ENCODE results near the gene ZNF784.

DNA sequence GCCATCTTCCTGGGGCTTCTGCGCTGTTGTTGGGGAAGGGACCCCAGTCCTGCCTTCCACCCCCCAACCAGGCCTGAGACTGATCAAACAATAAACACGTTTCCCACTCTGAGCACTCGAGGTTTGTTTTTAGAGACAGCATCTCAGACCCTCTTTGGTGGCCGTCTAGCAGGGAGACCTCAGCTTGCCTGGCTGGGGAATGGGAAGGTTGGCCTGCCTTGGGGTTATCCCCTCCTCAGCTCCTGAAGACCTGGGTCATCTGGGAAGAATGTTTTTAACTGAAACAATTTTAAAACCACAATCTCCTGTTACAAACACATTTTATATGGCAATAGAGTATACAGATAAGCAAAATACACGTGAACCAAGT is 21.1 kb upstream of the ZNF784 start:
- TF ChIP-seq, protein P1, sequence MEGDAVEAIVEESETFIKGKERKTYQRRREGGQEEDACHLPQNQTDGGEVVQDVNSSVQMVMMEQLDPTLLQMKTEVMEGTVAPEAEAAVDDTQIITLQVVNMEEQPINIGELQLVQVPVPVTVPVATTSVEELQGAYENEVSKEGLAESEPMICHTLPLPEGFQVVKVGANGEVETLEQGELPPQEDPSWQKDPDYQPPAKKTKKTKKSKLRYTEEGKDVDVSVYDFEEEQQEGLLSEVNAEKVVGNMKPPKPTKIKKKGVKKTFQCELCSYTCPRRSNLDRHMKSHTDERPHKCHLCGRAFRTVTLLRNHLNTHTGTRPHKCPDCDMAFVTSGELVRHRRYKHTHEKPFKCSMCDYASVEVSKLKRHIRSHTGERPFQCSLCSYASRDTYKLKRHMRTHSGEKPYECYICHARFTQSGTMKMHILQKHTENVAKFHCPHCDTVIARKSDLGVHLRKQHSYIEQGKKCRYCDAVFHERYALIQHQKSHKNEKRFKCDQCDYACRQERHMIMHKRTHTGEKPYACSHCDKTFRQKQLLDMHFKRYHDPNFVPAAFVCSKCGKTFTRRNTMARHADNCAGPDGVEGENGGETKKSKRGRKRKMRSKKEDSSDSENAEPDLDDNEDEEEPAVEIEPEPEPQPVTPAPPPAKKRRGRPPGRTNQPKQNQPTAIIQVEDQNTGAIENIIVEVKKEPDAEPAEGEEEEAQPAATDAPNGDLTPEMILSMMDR (IDR thresholded peaks at IDR 0.05; ENCODE audit: low read length): no peak
- no peak for TF ChIP-seq EZH2phosphoT487 (IDR thresholded peaks at IDR 0.05; ENCODE audit: low read length)
- TF ChIP-seq EZH2 (optimal IDR thresholded peaks at IDR 0.05; ENCODE audit: low read depth, low read length): no peak
